SK-MEL-5 (cell line): ENCODE data around the gene RELN. TPM values are rescaled to one million over a fixed set of nuclear protein-coding genes. Genes with fewer than 3 reads are reported as not detected.

Source experiments
- DNase-seq: peaks from one replicate; pipeline ENCODE4 v3.0.0-alpha.2; 2016; ENCODE audit warnings: low read depth, low spot score
- in situ Hi-C: cut with HindIII; loops from 2 replicates; pipeline ENCODE4 v1.10.0; 2016; ENCODE audit warnings: low sequenced_read_pairs, high pct_unique_total_duplicates, low pct_unique_long_range_greater_than_20kb
- total RNA-seq: library from RNA; depleted of rRNA; stranded (reverse); fragments of >200 nt; shearing (Covaris generic); gene quantifications from 2 replicates; pipeline ENCODE4 v1.2.3, GENCODE V29; 2014

Gene RELN
- total RNA-seq, 1 experiment from 2014 or later, result 5.1 TPM

DNA sequence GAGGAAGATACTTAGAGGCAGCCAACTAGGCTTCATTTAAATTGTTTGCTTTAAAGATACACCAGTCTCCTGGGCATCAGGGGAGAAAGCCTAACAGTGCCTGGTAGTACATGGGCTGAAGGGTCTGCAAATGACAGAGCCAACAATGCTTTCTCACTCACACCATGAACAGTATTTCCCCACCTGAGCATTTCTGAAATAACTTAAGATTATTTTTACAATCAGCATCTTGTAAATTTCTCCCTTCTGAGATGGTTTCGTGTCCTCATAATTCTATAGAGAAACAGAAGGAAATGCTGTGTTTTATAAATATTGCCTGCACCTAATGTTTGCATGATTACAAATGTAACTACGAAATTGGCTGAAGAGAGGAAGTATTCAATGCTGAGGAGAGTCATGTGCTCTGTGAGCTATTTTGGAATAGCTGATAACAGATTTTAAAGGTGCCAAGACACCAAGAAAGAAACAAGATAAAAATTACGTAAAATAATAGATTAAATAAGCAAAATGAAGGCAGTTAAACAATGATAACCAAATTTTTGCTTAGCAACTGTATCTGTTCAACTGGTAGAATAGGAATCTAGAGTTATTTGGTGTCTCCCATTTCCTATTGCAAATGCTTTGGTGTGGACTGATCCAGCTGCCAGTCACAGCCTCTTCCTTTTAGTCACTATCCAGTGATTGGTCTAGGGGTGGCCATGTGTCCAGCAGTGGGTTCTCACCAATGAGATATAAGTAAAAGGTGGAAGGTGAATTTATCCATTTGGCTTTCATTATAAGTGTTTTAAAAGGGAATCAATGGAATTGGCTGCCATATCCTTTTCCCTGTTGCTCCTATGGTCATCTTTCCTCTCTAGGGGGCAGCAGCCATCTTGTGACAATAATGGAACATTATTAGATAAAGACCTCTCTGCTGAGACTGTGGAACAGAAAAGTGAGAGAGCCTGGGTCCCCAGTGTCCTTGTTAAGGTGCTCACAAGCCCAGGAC, 375.5 kb downstream of the RELN start:
- in situ Hi-C loops, result no loop called here

GRCh38 chr7:103609778-103610177, 379.7 kb downstream of the RELN start:
- in situ Hi-C loops, result no loop called here
- no peak for DNase-seq

More for the DNA sequence above, 375.5 kb downstream of the RELN start:
- peak; percentile 32 for DNase-seq

DNA sequence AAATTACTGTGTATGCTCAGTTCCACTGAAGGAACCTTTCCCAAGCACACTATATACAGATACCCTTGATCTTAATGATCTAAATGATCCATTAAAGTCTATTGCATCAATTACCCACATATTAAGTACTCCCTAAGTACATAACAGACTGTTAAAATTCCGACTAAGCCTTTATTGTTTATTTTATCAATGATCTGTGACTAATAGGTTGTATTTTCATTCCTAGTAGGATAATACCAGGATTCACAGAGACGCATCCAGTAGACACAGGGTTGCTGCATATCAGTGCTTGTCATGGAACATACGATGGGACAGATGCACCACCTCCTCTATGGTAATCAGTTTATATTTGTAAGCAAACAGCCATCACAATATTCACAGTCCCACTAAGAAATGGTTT, 383.8 kb downstream of the RELN start:
- DNase-seq, result no peak
- in situ Hi-C loops, result no loop called here

- DNase-seq, result no peak
- in situ Hi-C loops, result no loop called here
Observed at GRCh38 chr7:103598326-103598905, 391.0 kb downstream of the RELN start.

DNA sequence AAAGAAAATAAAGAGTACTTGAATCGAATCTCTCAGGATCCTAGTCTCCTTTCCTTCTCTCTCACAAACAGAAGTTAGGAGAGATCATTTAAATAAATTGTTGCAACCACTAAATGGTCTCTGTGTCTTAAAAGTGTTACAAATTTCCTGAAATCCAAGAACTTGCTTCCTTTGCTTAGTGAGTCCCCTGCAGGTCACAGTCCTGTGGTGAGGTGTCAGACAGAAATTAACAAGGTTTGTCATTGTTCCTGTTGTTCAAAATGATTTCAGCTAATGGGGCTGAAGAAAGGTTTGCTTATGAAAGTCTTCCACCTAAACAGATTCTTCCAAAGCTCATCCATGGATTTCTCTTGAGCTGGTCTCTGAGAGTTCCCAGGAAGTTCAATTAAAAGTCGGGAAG, 391.9 kb downstream of the RELN start:
- in situ Hi-C loops, result no loop called here
- DNase-seq, result no peak

DNA sequence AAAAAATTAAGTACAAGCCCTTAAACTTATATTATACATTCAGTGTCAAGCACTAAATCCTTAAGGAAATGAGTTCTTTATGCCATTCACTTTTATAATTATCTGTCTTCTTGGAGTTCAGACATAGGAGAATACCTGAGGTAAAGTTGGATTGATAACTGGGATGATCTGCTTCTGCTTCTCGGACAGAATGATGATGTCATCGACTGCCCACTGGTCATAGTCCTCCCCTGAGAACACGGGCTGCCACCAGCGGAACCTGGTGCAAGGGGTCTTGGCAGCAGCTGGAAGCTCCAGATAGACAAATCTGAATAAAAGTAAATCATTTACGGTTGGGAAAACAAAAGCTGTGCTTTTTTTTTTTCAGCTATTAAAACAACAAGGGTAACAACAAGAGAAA, 395.3 kb downstream of the RELN start:
- DNase-seq, result no peak
- in situ Hi-C loops, result no loop called here

- in situ Hi-C loops, result no loop called here
- DNase-seq, result no peak
Observed at GRCh38 chr7:103593691-103594090, 395.8 kb downstream of the RELN start.

DNA sequence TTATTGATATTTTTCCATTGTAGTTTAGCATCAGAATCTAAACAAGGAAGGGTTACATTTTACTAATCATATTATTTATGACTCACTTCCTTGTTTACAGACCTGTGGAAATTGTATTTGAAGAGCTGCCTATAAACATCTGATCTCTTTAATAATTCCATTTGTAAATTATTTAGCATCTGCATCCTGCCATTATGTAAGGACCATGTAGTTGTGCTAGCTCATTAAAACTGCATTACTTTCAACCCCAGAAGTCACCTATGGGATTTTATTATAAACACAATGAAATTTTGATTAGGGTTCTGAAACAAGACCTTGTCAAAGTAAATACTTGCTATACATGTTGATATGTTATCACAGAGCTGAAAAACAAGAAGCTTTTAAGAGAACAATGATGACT, 396.6 kb downstream of the RELN start:
- in situ Hi-C loops, result no loop called here

DNA sequence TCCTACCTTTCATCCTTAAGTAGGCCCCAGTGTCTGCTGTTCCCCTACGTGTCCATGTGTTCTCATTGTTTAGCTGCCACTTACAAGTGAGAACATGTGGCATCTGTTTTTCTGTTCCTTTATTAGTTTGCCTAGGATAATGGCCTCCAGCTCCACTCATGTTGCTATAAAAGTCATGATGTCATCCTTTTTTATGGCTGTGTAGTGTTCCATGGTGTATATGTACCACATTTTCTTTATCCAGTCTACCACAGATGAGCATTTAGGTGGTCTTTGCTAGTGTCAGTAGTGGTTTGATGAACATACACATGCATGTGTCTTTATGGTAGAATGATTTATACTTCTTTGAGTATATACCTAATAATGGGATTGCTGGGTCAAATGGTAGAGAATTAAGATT, 397.3 kb downstream of the RELN start:
- in situ Hi-C loops, result no loop called here
- DNase-seq, result no peak

More for the DNA sequence above, 396.6 kb downstream of the RELN start:
- no peak for DNase-seq

DNA sequence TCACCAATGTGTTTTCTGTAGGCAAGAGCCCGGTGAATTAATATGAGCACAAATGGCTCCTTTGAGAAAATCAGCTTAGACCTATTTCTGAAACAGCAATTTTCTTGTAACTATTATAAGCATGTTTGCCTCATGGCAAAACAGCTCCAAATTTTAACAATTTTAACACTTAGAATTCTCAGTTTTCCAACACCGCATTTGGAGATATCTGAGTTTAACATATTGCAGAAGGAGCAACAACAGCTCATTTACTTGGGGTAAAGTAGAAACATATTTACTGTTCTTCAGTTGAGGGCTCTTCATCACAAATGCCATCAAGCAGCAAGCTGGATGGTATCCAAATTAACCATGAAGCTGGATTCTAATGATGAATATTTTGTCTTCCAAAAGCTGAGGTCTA, 409.4 kb downstream of the RELN start:
- no peak for DNase-seq
- in situ Hi-C loops, result no loop called here

DNA sequence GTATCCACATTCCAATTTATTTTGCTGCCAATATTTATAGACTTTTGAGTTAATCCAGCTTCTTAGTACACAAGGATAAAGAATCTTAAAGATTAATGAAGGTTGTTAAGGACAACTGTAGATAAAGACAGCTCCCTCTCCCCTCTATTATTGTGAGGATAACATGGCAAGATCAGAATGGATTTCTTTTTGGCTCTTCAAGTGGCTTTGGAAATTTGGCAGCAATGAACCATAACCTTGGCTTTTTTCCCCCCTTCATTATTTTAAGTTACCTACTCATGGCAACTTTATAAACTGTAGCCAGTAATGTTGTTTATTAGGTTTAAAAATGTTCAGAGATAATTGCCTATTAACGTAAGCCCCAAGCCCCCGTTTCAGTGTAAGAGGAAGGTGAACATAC, 412.4 kb downstream of the RELN start:
- in situ Hi-C loops, result no loop called here
- no peak for DNase-seq

- in situ Hi-C loops, result no loop called here
- no peak for DNase-seq
Observed at GRCh38 chr7:103576641-103577040, 412.8 kb downstream of the RELN start.

DNA sequence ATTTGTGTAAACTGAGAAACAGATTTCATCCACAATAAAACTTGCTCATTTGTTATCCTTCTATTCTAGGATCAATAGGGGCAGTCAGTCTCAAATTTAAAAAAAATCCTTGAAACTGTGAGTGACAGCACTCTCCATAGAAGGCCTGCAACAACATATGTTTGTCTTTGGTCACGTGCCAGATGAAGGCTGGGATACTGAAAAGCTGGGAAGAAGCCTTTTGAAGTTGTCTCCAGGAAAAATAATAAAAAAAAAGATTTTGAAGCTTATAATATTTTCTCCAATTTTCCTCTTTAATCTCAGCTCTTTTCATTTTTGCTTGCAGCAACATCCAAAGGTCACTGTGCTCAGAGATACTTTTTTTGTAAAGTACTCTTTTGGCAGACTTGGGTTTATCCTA, 414.9 kb downstream of the RELN start:
- DNase-seq, result no peak
- in situ Hi-C loops, result no loop called here

- in situ Hi-C loops, result no loop called here
Observed at GRCh38 chr7:103573479-103574058, 415.9 kb downstream of the RELN start.

GRCh38 chr7:103571586-103571985, 417.9 kb downstream of the RELN start:
- no peak for DNase-seq
- in situ Hi-C loops, result no loop called here

More at GRCh38 chr7:103573479-103574058, 415.9 kb downstream of the RELN start:
- DNase-seq, result peak; percentile 72

DNA sequence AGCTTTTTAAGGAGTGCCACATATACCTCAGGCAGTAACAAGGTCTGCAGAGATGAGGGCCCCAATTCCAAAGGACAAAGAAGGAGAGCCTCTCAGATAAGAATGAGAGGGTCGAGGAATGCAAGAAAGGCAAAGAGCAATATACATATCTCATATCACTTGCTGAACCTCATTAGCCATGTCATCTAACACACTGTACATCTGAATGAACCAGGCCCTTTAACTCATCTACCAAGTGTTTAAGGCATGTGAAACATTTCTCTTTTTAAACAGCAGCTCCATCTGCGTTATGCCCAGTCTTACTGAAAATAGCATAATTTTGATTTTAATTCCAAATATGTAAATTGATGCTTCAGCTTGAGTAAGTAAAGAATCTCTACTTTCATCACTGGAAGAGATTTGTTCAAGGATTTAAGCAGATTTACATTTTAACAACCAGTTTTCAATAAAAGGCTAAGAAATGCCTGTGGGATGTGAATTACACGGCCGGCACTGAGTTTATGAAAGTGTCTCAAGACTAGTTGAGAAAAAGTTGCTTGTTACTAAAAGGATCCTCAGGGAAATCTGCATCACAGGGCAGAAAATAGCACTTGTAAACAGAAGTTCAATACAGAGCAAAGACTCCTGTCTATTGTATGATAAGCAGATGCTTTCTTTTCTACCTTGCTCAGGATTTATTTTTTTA, 419.7 kb downstream of the RELN start:
- in situ Hi-C loops, result no loop called here
- no peak for DNase-seq

DNA sequence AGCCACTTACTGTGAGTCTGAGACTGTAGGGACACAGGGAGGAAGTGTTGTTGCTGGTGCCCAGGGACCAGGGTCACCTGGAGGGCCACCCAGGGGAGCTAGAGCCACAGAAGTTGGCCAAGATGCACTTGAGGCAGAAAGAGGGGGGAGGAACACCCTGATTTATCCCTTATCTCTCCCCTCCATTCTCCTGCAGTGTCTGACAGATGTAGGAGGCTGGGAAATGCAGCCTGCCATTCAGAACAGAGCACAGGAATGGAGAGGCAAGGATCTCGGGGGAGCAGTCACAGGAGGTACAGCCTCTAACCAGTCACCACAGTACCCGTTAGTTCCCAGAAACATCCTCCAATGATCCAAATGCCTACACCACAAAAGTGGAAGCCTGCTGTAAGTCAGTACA, 425.0 kb downstream of the RELN start:
- in situ Hi-C loops, result no loop called here
- DNase-seq, result no peak

- in situ Hi-C loops, result no loop called here
- DNase-seq, result no peak
Observed at GRCh38 chr7:103560136-103560535, 429.3 kb downstream of the RELN start.
